Fibroblast of skin of right biceps (primary cell): ENCODE results near the gene TNNI3.
"Not testable (repeated sequence)": the region's sequence is repeated elsewhere in the genome, so short reads cannot be mapped to it uniquely, and the experiment has no call there.

Experiments used
- DNase-seq: peaks from one replicate; pipeline ENCODE4 v3.0.0-alpha.2; 2013

The TNNI3 gene

DNA sequence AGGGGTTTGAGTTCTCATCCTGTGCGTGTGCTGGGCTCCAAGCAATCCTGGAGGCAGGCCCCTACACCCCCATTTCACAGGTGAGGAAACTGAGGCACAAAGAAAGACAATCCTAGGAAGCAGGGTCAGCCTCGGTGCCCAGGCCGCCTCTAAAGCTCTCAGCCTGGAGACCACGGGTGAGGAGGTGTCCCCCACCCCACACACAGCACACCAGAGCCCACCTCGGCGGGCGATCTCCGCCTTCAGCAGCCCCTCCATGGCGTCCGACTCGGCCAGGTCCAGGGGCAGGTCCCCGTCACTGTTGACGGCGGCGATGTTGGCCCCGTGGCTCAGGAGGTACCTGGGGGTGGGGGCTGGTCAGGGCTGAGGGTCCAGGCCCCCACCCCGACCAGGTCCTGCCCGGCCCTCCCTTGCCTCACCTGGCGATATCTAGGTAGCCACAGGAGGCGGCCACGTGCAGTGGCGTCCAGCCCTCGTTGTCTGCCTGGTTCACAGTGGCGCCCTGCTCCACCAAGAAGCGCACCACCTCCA, 45.2 kb downstream of the TNNI3 start:
- no peak for DNase-seq

DNA sequence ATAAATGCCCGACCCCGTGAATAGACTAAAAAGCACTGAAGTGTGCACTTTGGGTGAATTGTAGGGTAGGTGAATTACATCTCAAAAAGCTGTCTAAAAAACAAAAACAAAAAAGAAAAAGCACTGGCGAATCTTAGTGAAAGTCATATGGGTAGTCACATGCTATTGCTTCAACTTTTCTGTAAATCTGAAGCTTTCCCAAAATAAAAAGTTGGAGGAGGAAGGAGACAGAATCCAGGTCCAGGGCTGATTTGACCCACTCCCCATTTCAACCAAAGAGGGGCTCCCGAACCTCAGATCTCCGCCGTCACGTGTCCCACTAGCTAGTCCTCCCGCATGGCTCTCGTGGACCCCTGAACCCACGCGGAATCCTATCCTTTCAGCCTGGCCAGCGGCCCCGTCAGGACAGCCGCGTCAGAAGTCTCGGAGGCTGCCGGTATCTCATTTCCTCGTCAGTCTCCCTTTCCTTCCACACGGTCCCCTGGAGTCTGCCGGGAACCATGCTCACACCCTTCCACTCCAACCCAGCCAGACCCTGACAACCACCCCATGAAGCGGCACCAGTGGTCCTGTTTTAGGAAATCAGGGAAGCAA, 46.2 kb downstream of the TNNI3 start:
- DNase-seq: no peak

DNA sequence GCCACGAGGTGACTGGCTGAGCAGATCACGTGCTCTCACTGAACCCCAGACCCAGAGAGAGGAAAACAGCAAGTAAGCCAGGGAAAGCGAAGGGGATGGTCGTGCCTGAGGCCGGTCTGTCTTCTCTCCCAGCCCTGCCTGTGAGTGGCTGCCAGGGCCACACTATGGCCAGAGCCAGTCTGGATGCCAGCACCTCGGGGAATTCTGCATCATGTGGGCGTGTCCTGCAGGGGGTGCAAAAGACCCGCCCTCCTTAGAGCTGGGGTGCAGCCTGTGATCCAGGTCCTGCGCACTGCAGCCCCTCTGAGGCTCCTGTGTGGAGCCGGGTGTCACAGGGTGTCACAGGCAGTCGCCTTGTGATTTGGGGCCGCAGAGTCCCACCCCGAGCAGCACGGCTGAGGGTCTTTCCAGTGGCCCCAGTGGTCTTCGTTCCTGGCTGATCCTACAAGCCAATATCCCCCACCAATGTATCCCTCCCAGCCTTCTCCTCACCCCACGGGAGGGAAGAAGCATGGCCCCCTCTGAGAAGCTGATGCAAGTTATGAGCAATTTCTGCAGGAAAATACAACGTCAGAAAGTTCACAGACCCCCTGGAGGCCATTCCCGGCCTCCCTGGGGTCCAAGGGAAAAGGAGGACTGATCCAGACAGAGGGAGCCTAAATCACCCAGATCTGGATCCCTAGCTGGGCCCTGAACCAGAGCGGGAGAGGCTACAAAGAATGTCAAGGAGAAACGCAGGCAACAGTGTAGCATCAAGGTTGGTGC, 47.8 kb downstream of the TNNI3 start:
- no peak for DNase-seq

DNA sequence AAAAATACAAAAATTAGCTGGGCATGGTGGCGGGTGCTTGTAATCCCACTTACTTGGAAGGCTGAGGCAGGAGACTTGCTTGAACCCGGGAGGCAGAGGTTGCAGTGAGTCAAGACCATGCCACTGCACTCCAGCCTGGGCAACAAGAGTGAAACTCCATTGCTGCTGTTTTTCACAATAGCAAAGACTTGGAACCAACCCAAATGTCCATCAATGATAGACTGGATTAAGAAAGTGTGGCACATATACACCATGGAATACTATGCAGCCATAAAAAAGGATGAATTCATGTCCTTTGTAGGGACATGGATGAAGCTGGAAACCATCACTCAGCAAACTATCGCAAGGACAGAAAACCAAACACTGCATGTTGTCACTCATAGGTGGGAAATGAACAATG, 50.3 kb downstream of the TNNI3 start:
- not testable (repeated sequence) for DNase-seq

GRCh38 chr19:55106591-55106990, 50.9 kb downstream of the TNNI3 start:
- DNase-seq: no peak

DNA sequence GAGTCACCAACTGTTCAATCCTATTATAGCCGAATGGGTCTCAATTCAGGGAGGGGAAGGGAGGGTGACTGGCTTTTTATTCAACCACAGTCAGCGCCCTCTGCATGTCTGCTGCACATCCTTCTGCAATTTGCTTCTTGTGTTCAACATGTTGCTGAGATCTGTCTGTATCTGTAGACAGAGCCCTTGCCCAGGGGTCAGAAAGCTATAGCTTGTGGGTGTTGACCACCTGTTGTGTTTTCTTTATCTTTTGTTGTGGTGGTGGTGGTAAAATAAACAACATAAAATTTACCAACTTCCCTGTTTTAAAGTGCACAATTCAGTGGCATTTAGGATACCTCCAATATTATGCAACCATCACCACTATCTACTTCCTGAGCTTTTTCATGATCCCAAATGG, 52.3 kb downstream of the TNNI3 start:
- DNase-seq: no peak

DNA sequence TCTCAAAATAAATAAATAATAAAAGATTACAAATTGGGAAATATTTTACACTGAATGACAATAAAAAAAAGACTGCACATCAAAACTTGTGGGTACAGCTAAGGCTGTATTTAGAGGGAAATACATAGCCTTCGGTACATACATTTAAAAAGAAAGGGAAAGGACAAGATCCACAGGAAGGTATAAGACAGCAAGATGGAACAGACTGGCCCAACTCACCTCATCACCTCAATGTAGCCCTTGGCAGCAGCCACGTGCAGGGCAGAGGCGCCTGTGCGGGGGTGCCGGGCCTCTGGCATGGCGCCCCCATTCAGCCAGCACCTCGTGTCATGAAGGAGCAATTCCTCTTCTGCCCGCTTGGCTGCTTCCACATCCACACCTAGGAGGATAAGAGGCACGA, 54.3 kb downstream of the TNNI3 start:
- no peak for DNase-seq
